ENCODE measurements around the gene IQCM.

DNA sequence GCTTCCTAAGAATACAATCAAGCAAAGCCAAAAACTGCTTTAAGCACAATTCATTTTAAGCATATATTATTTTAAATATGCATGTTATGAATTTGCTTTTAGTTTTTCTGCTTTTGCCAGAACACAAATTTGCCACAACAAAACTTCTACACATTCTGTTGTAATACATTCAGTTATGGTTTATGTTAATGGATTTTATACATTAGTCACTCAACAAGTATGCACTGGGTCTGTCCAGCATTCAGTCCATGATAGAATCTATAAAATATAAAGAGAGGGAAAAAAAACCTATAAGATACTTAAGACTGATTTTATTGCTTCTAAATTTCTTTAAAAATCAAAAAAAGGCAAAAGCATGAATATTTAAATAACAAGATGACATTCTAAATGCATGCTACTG lies 22.2 kb downstream of the IQCM start:
- TF ChIP-seq, protein P1, sequence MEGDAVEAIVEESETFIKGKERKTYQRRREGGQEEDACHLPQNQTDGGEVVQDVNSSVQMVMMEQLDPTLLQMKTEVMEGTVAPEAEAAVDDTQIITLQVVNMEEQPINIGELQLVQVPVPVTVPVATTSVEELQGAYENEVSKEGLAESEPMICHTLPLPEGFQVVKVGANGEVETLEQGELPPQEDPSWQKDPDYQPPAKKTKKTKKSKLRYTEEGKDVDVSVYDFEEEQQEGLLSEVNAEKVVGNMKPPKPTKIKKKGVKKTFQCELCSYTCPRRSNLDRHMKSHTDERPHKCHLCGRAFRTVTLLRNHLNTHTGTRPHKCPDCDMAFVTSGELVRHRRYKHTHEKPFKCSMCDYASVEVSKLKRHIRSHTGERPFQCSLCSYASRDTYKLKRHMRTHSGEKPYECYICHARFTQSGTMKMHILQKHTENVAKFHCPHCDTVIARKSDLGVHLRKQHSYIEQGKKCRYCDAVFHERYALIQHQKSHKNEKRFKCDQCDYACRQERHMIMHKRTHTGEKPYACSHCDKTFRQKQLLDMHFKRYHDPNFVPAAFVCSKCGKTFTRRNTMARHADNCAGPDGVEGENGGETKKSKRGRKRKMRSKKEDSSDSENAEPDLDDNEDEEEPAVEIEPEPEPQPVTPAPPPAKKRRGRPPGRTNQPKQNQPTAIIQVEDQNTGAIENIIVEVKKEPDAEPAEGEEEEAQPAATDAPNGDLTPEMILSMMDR (conservative IDR thresholded peaks at IDR 0.05; ENCODE audit: low read depth, low read length) = no peak
- TF ChIP-seq EZH2 (IDR thresholded peaks at IDR 0.05; ENCODE audit: low read length, unreplicated experiment) = no peak

All from PC-3 (cell line).